HG03558 (cell line): ENCODE measurements around the gene NEK1.
"Not testable (repeated sequence)": the region's sequence is repeated elsewhere in the genome, so short reads cannot be mapped to it uniquely, and the experiment has no call there.

Experiments used
- ATAC-seq: cut with Tn5 transposase; IDR thresholded peaks from one replicate; pipeline ENCODE4 v1.9.1; 2021; ENCODE audit warnings: moderate number of reproducible peaks; ENCODE audit not compliant: unreplicated experiment; ENCODE audit errors: extremely low read depth

NEK1 gene

GRCh38 chr4:169506903-169507302 lies 105.5 kb downstream of the NEK1 start:
- no peak for ATAC-seq

DNA sequence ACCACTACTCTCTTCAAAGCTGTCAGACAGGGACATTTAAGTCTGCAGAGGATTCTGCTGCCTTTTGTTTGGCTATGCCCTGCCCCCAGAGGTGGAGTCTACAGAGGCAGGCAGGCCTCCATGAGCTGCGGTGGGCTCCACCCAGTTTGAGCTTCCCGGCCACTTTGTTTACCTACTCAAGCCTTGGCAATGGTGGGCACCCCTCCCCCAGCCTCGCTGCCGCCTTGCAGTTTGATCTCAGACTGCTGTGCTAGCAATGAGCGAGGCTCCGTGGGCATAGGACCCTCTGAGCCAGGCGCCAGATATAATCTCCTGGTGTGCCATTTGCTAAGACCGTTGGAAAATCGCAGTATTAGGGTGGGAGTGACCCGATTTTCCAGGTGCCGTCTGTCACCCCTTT lies 112.5 kb downstream of the NEK1 start:
- not testable (repeated sequence) for ATAC-seq

DNA sequence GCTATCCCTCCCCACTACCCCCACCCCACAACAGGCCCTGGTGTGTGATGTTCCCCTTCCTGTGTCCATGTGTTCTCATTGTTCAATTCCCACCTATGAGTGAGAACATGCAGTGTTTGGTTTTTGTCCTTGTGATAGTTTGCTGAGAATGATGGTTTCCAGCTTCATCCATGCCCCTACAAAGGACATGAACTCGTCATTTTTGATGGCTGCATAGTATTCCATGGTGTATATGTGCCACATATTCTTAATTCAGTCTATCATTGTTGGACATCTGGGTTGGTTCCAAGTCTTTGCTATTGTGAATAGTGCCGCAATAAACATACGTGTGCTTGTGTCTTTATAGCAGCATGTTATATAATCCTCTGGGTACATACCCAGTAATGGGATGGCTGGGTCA lies 118.1 kb downstream of the NEK1 start:
- not testable (repeated sequence) for ATAC-seq

GRCh38 chr4:169493164-169493524 lies 119.2 kb downstream of the NEK1 start:
- ATAC-seq: no peak

DNA sequence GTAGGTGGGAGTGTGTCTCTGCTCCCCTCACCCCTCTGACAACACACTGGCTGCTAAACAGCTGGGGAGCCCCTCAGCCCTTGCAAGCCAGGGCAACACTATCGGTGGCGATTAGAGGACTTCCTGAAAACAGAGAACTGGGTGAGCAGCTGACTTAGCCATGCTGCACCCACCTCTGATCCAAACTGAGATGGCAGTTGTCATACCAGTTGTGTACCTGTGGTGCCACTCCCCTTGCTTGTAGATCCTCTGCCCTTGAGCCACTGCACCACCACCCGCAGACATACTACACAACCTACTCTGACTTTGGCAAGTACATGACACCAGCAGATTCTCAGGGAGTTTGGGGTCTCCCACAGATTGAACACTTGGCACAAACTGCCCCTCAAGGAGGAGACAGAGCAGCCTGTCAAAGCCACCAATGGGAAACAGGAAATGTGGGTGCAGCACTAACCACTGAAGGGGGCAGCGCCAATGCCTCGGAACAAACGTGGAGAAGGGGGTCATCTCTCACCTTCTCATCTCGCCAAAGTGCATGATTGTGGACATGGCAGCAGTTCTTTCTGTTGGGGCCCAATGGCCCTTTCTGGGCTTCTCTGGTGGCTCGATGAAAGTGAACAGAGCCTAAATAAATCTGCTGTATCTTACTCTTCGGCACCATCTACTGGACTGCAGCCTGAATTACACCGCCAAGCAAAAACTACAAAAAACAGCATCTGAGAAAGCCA lies 119.8 kb downstream of the NEK1 start:
- ATAC-seq: no peak

- no peak for ATAC-seq
Observed at GRCh38 chr4:169491211-169491610, 121.2 kb downstream of the NEK1 start.

DNA sequence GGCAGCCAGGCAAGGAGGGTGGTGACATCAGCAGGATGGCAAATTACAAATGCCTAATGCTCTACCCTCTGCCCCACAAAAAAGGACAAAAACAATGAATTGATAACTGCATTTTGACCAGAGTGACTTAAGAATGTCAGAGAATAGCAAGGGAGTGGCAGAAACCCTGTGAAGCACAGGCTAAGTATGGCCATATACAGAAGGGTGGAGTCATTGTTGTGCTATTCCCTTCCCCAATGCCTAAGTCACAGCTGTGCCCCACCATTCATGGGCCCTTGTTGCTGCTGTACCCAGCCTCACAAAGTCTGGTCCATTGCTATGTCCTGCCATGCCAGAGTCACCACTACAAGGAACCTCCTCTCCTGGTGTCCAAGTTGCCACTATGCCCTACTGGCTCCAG lies 123.1 kb downstream of the NEK1 start:
- no peak for ATAC-seq

DNA sequence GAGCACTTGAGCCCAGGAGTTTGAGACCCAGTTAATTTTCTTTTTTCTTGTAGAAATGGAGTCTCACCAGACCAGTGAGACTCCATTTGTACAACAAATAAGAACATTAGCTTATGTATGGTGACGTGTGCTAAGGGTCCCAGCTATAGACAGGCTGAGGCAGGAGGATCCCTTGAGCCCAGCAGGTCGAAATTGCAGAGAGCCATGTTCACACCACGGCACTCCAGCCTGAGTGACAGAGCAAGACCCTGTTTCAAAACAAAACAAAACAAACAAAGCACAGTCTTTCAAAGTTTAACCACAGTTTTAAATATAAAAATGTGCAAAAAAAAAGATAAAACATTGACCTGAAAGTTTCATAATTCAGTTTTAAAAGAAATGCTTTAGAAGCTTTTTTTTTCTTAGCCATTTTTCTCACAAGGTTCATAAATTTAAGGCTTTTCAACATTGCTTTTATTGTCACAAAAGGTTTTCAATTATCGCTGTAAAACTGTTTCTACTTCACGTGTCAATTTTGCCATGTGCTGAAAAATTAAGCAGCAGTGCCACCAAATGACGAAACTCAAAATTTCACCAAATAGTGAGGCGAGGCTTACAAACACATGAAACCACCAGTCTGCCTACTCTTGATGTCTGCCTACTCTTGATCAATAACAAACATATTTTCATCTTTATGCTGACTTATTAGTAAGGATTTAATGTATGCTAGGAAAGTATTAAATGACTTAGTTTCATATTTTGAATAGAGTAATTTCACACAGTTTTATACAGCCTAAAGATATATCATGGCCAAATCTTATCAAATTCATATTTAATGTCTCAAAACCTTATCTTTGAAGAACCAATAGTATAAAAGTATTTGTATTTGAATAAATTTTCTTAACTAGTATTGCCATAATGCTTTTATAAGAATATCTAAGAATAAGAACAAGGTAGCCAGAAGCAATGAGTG lies 126.3 kb downstream of the NEK1 start:
- peak; percentile 69 for ATAC-seq

- ATAC-seq: no peak
Observed at GRCh38 chr4:169485086-169485485, 127.3 kb downstream of the NEK1 start.

GRCh38 chr4:169484485-169484884 lies 127.9 kb downstream of the NEK1 start:
- no peak for ATAC-seq

GRCh38 chr4:169464080-169464479 lies 148.3 kb downstream of the NEK1 start:
- no peak for ATAC-seq

- ATAC-seq: no peak
Observed at GRCh38 chr4:169460081-169460480, 152.3 kb downstream of the NEK1 start.

- no peak for ATAC-seq
Observed at GRCh38 chr4:169458575-169458974, 153.8 kb downstream of the NEK1 start.

DNA sequence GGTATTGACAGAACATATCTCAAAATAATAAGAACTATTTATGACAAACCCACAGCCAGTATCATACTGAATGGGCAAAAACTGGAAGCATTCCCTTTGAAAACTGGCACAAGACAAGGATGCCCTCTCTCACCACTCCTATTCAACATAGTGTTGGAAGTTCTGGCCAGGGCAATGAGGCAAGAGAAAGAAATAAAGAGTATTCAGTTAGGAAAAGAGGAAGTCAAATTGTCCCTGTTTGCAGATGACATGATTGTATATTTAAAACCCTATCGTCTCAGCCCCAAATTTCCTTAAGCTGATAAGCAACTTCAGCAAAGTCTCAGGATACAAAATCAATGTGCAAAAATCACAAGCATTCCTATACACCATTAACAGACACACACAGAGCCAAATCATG lies 159.7 kb downstream of the NEK1 start:
- ATAC-seq: not testable (repeated sequence)

GRCh38 chr4:169448935-169449334 lies 163.4 kb downstream of the NEK1 start:
- not testable (repeated sequence) for ATAC-seq

- no peak for ATAC-seq
Observed at GRCh38 chr4:169446824-169447223, 165.6 kb downstream of the NEK1 start.

GRCh38 chr4:169443748-169444147 lies 168.6 kb downstream of the NEK1 start:
- ATAC-seq: no peak

GRCh38 chr4:169440446-169440845 lies 171.9 kb downstream of the NEK1 start:
- no peak for ATAC-seq

DNA sequence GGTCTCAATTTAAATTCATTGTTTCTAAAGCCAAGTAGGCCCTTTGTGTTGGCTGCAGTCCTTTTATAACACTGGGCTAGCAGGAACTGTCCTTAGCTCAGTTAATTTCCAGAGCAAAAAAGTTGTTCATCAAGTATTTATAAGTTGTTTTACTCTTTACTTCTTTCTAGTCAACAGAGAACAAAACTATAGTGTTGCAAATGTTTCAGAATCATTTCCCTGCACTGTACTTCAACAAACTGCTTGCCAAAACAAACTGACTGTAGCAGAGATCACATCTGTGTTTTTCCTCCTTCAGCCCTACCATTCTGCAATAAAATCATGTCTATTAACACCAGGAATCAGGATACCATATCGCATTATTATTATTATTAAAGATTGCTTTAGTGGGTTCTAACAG lies 173.1 kb downstream of the NEK1 start:
- no peak for ATAC-seq

DNA sequence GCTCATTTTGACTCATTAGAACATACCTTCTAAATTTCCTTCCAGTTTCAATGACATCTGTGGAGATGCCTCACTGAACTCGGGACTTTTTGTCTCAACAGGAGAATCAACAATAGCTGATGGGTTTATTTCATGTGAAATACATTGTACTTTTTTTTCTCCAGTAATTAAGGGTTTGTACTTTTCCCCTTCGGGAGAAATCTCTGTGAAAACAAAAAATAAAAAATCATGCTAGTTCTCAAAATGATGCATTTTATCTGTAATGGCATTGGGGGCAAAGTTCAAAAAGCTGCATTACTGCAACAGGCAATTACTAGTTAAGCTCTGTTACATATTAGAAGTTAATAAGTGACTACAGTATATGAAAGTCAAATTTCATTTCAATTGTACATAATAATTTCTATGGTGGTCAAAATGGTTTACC lies 174.3 kb downstream of the NEK1 start:
- ATAC-seq: peak; percentile 25

DNA sequence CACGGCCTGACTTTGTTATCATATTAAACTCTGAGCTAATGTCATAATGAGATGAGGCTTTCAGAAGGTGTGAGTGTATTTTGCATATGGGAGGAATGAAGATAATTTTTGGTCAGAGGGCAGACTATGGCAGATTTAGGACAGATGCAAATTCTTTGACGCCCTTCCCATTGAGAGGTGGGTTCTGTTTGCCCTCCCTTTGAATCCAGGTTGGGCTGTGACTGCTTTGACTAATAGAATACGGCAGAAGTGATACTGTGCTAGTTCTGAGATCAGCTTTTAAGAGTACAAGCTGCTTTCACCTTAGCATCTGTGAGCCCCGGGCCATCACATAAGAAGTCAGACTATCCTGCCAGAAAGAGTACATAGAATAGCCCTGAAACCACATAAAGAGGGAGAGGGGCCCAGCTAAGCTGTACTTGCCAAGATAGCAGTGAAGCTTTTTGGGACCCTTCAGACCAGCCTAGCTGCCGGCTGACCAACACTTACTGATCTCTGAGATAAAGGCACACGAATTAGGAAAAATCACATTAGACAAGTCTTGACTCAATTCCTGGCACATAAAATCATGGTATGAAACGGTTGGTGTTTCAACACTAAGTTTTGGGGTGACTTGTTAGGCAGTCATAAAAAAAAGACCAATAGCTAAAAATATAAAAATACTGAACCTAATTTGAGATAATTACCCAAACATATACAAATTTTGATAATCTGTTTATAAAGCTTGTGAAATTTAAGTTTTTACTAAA lies 174.9 kb downstream of the NEK1 start:
- ATAC-seq: peak; percentile 85
